Midbrain (tissue), 1 donor: Measurements from ENCODE around the gene FAM43A.
A peak's percentile ranks its signal among the peaks of the same experiment; 100 is the strongest.

Source experiments
- DNase-seq: peaks from one replicate; lab custom pipeline; 2025; lab: John Stamatoyannopoulos, UW

Gene FAM43A

DNA sequence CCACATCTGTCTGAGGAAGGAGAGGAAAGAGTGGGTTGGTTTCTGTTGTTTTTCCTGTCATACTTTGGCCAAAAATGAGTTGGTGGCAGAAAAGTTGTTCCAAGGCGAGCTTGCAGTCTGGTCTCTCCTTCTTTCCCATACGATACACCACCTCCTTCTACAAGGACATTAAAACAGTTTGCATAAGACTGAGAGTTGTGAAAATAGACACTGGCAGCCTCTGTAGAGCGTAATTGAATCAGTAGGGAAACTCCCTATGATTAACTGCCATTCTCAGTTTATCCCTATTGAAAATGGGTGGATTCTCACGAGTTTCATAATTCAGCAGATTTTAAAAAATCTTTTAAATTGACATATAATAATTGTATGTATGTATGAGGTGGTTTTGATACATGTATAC is 10.0 kb upstream of the FAM43A start:
- DNase-seq, result no peak

DNA sequence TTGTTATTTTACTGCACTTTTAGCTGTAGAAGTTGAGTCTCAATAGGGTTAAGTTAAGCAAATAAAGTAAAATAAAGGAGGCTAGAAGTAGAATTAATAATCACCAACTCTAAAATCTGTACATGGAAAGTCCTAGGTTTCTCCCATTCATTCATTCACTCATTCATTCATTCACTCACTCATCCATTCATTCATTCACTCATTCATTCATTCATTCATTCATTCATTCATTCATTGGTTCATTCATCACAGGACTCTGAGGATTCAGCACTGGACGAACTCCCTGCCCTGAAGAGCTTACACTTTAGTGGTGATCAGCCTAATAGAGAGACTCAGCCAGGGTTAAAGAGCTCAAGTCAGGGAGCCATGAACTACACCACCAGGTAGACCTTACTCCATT is 9.2 kb upstream of the FAM43A start:
- DNase-seq, result no peak

DNA sequence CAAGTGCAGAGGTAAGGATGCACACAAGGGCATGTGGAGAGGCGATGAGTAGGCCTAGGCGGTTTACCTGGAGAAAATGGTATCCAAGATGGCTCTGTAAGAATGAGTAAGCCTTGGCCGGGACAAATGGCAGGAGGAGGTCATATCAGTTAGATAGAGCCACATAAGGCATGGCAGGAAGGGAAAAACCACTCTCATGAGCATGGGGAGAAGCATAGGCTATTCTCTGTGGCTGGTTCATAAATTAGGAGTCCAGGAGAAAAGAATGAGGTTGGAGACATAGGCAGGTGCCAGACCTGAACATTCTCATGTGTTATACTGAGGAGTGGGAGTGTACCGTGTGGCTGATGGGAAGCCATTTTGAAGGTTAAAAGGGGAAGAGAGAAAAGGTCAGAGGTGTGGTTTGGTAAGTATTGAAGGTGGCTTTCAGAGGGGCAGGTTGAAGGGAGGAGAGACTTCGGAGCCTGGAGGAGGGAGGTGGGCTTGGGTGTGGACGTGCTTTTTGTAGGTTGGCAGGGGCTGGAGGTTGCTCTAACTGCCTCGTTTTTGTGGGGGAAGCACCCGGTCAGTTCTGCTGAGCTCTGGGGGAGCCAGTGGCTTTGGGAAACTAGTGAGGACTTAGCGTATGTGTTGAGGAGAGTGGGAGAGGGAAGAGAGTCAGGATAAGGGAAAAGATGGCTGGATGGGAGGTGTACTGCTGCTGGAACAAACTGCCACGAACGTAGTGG is 4.6 kb upstream of the FAM43A start:
- no peak for DNase-seq

DNA sequence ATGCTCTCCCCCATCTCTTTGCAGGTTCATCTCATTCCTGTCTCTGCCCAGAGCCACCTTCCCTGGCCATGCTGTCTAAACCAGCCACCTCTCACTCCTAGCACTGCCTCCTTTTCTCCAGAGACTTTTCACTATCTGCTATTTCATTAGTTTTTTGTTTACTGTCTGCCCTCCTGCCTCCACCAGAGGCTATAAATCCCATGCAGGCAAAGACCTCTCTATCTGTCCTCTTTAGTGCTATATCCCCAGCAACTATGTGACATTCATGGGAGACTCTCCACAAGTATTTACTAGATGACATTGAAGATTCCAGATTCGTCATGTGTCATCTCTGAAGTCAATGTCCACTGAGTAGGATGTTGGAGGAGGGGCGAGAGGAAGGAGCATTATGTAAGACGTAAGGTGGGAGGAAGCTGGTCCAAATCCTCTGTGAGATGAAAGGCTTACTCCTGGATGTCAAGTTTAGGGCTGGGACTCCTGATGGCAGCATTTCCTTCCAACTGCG is 3.4 kb upstream of the FAM43A start:
- no peak for DNase-seq

DNA sequence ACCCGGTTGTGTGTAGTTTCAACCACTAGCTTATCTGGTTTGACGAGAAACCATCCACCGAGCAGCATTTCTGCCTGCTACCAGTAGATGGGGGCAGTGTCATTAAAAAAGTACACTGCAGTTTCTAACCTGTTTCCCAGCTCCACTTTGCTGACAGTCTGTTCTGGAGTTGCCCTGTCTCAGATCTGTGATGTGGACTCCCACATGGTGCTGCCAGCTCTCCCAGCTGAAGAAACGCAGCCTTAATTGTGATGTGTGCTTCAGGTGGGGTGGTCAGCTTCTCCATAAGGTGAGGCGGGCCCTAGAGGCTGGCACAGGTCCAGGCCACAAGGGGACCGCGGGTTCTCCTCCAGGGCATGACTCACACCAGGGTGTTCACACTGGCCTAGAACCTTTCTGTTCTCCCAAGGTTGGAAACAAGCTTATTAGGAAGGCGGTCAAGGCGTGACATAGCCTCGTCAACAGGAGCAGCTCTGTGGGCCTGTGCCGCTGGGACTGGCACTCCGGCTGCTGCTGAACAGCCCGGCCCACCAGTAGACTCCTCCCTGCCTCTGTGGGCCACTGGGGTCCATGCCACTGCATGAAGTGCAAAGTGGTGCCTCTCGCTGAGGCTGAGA is 2.9 kb upstream of the FAM43A start:
- DNase-seq, result peak; percentile 81

DNA sequence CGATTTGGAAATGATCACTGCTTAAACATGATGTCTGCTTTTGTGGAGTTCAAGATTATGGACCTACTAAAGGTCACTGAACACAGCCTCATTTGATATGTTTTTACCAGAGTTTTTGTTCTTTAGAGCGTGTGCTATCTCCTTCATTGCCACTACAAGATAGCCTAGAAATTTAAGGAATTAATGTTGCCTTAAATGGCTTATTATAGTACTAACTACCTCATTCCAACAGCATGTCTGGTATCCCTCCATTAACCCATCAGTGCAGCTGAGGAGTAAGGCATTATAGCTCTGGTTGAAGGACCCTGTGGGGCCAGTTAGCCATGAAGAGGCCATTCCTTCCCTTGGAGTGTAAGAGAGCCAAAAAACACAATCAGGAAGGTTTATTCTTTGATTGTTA is 2.3 kb upstream of the FAM43A start:
- DNase-seq, result no peak

DNA sequence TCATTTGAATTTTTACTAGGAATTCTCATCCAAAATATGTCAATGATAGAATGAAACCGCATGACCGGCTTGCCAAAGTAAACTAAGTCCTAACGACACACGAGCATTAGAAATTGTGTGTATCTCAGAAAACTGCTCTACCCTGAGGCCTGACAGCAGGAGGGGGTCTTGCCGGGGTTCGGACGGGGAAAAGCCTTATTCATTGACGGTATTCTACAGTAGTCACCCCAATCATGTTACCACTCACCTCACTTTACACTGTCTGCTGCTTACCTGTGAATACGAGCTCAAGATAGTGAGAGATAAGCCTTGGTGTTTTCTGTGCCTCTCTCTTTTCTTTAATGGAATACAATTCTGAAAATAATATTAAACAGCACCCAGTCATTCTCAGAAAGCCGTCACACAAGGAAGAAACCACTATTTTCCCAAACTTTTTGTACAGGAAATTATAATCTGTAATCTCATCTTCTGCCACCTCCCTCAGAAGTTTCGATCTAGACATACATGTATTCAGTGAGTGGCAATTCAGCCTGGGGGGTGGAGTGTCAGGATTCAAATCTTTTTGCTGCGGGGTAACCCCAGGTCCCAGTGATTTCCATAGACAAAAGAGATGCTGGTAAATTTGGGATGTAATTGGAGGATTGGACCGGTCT is 492 bp upstream of the FAM43A start:
- DNase-seq, result no peak

DNA sequence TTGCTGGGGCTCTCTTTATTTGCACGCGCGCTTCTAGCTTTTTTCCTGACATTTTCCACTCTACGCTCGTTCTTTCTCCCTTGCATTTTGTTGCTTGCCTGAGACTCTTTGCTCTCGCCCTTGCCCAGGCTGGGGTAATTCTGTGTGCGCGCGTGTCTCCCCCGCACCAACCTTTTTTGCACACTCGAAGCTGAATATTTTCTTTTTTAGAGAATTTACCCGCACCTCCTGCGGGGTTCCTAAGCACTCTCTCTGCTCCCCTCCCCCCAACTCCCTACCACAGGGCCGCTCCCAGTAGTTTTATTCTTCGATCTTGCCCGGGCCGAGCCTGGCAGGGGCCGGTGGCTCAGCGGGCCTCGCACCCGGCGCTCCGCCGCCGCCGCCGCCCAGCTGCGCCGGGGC is 732 bp downstream of the FAM43A start:
- DNase-seq, result no peak

DNA sequence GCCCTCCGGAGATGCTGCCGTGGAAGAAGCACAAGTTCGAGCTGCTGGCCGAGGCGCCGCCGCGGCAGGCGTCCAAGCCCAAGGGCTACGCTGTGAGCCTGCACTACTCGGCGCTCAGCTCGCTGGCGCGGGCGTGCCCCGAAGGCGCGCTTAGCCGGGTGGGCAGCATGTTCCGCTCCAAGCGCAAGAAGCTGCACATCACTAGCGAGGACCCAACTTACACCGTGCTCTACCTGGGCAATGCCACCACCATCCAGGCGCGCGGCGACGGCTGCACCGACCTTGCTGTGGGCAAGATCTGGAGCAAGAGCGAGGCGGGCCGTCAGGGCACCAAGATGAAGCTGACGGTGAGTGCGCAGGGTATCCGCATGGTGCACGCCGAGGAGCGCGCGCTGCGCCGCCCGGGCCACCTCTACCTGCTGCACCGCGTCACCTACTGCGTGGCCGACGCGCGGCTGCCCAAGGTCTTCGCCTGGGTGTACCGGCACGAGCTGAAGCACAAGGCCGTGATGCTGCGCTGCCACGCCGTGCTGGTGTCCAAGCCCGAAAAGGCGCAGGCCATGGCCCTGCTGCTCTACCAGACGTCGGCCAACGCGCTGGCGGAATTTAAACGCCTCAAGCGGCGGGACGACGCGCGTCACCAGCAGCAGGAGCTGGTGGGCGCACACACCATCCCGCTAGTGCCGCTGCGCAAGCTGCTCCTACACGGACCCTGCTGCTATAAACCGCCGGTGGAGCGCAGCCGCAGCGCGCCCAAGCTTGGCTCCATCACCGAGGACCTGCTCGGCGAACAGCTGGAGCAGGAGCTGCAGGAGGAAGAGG is 1.3 kb downstream of the FAM43A start:
- DNase-seq, result peak; percentile 4

DNA sequence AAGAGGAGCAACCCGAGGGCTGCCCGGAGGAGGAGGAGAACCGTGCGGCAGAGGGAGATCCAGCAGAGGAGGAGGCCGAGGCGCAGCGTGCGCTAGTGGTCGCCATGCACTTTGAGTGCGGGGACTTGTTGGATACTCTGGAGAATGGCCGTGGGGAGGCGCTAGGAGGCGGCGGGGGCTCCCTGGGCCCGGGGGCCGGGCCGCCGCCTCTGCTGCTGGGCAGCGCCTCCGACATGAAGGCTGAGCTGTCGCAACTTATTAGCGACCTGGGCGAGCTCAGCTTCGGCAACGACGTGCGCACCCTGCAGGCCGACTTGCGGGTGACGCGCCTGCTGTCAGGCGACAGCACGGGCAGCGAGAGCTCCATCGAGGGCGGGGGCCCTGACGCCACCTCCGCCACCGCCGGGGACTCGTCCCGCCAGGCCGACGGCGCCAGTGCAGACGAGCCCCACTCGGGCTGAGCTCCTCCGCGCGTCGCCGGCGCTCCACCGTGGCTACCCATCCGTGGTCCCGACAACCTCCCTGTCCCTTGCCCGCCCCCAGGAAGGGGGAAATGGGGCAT is 2.0 kb downstream of the FAM43A start:
- DNase-seq, result peak; percentile 7

DNA sequence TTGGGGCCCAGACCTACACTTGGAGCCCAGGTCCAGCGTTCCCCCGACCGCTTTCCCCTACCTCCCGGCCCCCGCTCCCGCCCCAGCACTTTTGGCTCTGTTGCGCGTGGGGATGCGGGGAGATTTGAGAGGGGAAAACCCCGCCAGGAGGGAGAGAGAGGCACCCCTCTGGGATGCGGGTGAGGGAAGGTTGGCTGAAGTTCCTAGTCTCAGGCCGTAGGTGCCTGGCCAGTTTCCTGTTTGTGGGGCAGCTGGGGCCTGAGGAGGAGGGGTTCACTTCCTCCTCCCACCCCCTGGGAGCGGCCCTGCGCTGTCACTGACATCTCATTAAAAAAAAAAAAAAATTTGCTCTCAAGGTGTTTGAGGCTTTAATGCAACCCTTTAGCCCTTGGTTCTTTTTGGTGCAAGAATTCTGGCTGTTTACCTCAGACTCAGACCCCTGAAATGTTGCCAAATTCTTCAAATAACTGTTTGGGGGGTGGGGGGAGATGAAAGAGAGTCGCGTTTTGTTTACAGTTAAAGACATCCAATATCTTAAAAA is 2.6 kb downstream of the FAM43A start:
- no peak for DNase-seq

DNA sequence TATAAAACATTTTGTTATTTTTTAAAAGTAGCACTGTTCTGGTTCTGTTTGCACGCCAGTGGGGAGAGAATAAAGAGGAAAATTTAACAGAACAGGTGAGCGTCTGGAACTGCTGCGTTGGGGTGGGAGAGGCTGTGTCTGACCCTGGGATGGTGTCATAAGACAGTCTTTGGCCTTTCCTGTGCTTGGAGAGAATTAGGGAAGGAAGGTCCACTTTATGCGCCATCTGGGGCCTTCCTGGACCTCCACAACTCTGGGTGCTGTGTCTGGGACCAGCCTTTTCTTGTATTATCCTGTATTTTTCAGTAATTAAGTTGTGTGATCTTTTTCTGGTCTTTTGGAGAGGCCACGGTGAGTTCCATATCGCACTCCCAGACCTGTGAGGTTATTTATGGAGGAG is 3.3 kb downstream of the FAM43A start:
- no peak for DNase-seq

DNA sequence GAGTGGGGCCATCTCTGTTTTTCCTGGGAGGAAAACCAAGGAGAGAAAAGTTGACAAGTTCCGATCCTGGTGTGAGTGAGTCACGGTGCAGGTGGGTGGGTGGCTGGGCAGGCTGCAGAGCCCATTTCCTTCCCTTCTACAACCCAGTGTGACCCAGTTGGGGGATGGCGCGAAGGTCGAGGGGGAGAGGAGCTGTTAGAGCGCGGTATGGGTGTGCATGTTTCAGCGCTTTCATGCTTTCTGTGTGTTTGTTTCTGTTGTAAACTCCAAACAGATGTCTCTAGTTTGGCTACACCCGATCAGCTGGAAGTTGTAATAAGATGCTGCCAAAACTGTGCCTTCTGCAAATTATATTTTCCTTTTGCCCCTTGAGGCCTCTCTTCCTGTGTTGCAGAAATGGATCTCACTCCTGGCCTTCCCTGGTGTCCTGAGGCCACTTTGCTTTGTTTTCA is 3.8 kb downstream of the FAM43A start:
- DNase-seq, result no peak

DNA sequence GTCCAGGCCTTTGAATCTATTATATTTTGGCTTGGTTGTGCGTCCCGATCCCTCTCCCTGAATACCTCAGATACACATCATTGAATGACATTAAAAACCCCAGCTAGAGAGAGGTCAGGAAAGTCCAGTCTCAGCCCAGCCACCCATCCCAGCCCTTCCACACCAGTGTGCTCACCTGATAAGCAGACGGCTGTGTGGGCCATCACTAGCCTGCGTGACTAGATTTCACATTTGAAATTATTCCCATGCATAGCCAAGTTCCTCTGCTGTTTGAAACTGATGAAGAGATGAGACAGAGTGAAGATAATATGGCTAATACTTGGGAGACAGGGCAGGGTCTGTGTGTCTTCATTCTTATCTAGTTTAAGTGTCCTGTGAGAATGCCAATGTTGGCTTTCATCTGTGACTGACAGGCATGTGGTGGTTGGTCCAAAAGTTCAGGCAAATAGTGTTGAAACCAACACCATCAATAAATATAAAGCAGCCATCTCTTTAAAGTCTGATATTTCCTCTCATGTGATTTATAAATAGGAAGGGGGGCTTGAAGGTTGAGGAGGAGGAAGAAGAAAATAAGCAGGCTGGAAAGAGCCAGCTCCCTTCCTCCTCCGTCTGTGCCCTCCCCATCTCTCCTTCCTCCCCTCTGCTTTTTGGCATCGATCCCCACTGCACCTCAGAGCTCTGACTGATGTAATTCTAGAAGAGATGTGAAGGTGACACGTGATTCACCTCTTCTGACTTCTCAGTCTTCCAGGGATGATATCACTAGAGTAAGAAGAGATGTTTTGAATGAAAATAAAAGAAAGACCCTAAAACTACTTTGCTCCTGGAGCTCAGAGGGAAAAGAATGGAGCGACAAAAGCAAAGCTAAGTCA is 5.1 kb downstream of the FAM43A start:
- no peak for DNase-seq

DNA sequence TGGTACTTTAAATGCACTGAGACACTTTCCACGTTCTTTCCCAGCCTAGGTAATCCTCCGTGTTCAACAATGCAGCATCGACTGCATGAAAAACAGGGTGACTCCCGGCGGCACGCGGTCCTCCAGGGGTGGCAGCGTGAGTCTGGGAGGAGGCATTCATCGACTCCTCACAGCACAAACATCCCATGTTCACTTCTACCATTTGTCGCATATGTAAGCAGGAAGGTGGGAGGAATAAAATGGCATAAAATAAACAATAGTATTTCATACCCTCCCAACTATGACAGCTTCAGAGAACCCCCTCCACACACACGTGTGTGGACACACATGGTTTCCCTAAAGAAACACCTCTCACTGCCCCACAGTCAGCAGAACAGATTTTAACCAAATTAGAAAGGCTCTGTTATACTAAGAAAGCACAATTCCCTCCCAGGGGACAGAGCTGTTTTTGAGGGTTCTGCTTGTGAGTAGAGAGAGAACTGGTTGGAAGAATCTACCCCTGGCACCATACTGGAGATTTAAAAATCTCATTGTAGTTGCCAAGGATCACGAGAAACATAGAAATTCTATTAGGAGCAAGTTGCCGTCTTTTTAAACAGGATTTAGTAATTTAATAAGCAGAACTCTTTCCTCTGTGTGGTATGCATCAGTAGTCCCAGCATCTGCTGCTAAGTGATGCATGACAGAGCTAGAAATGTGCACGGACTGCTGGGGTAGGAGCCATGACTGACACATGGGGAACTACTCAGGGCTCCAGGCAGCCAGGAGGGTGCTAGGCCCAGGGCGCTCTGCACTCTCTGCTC is 6.0 kb downstream of the FAM43A start:
- no peak for DNase-seq

DNA sequence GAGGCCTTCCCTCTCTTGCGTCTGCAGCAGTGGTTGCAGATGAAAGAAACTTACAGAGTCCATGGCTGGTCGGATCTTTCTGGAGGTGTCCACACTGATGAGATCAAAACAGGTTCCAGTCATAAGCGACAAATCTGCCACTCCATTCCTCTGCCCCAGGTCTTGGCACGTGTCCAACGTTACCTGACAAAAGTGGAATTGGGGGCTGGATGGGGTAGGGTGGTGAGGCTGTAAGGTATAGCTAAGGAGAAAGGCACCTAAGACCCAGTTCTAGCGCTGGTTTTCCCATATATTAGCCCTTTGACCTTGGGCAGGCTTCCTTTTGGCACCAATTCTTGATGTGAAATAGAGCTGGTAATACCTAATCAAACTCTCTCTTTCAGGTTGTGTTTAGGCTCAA is 11.0 kb downstream of the FAM43A start:
- no peak for DNase-seq

DNA sequence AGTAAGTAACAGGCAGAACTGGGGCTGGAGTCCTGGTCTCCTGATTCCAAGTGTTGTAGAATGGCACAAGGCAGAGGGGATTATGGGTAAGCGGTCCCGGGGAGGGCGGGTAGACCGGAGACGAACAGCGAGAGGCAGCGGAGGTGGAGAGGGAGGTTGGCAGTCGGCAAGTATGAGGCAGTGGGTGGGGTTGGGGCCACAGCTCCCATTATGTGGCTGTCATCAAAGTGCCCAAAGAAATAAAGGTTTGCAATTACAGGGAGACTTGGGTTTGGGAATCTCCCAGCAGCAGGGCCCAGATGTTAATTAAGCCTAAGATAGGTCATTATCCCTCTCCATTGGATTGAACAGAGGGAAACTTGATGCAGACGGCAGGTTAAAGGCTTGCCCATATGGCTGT is 16.9 kb downstream of the FAM43A start:
- DNase-seq, result no peak

DNA sequence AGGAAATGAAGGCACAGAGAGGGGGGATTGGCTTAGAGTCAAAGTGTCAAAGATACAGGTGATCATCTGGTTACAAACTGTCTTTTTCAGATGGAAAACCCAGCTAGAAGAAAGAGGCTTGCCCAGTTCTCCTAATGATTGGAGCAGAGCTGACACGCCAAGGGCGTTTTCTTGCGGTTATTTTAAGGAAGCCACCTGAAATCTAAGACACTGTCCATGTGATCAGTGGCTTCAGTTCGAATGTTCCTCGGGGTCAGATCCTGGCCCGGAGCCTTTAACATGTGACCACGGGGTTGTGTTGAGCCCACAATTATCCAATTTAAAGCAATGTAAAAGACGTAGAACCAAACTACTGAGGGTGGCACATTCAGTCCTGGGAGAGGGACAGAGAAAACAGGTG is 19.5 kb downstream of the FAM43A start:
- DNase-seq, result no peak

DNA sequence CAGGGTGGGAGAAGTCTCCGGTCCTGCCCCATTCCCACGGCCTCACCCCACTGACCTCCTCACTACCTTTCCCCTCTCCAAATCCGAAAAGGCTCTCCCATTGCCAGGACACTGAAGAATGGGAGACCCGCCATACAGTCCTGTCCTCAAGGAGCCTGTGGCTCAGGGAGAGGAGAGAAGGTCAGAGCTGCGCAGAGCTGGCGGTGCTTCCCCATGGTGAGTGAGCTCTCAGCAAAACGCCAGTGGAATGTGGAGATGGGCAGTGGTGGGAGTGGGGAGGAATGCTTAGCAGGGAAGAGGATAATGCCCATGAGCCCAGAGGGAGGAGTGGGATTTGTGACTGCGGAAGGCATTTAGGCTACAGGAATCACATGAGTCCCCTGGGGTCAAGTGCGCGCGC is 20.1 kb downstream of the FAM43A start:
- no peak for DNase-seq

DNA sequence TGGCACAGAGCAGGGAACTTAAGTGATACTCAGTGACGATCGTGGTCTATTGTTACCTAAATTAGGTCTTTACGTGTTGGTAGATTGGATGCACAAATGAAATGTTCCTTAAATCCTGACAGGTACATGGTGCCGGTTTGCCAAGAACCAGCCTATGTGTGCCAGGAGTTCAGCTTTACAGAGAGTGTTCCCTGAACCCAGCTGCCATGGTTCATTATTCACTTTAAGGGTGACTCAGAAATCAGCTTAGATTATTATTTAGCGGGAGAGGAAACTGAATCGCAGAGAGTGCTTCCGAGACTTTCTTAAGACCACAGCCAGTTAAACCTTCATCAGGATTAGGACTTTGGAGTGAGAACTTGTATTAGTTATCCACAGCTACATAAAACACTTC is 21.5 kb downstream of the FAM43A start:
- DNase-seq, result no peak
